BLaER1 (cell line): ENCODE data around the gene SERPINB3.
"Not testable (repeated sequence)": the region's sequence is repeated elsewhere in the genome, so short reads cannot be mapped to it uniquely, and the experiment has no call there.

Experiments
- H3K27ac ChIP-seq: shearing (Covaris generic); formaldehyde crosslinking; 2 replicates; pipeline ENCODE4 v1.8.1; 2022
- H3K27me3 ChIP-seq: shearing (Covaris generic); formaldehyde crosslinking; 2 replicates; pipeline ENCODE4 v1.8.1; 2022
- H3K36me3 ChIP-seq: shearing (Covaris generic); formaldehyde crosslinking; 2 replicates; pipeline ENCODE4 v1.8.1; 2022
- H3K4me1 ChIP-seq: shearing (Covaris generic); formaldehyde crosslinking; 2 replicates; pipeline ENCODE4 v1.8.1; 2022
- H3K4me2 ChIP-seq: shearing (Covaris generic); formaldehyde crosslinking; 2 replicates; pipeline ENCODE4 v1.8.1; 2022
- H3K4me3 ChIP-seq: shearing (Covaris generic); formaldehyde crosslinking; 2 replicates; pipeline ENCODE4 v1.8.1; 2022
- H3K9ac ChIP-seq: shearing (Covaris generic); formaldehyde crosslinking; 2 replicates; pipeline ENCODE4 v1.8.1; 2022
- H3K9me3 ChIP-seq: shearing (Covaris generic); formaldehyde crosslinking; 2 replicates; pipeline ENCODE4 v1.8.1; 2022
- H4K20me1 ChIP-seq: shearing (Covaris generic); formaldehyde crosslinking; 2 replicates; pipeline ENCODE4 v1.8.1; 2022
- Cebpa-rat ChIP-seq: shearing (Covaris generic); IDR thresholded peaks from 2 replicates; pipeline ENCODE4 v1.8.1; 2022

The SERPINB3 gene

DNA sequence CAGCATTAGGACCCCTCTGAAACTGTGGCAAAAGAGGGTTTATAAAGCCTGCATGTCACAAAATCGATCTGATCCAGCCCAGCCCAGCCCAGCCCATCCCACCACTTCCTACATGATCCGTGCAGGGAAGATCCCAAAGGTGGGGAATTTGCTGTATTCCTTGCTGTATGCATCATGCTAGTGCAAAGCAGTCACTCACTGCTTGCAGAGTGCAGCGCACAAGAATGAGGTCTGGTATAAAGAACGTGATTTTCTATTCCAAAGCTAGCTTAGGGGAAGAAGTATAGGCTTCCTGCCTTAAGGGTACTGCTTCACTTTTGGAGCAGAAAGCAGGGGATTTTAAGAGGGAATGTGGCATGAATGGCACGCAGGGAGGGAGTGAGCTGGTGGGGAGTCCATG, 22.2 kb upstream of the SERPINB3 start:
- H3K27me3 ChIP-seq: no peaks in the 10 kb centered on the region
- H3K27ac ChIP-seq: no peak overlapping the region
- H3K9ac ChIP-seq: no peak overlapping the region
- 0 out of 2 replicates have a peak, but pooled peaks cover 3% of the 10 kb centered on the region for H3K9me3 ChIP-seq
- no peaks in the 10 kb centered on the region for H4K20me1 ChIP-seq
- no peaks in the 10 kb centered on the region for H3K36me3 ChIP-seq
- no peaks in the 10 kb centered on the region for H3K4me1 ChIP-seq
- no peak overlapping the region for H3K4me3 ChIP-seq
- H3K4me2 ChIP-seq: no peak overlapping the region
- TF ChIP-seq Cebpa-rat: no peak

DNA sequence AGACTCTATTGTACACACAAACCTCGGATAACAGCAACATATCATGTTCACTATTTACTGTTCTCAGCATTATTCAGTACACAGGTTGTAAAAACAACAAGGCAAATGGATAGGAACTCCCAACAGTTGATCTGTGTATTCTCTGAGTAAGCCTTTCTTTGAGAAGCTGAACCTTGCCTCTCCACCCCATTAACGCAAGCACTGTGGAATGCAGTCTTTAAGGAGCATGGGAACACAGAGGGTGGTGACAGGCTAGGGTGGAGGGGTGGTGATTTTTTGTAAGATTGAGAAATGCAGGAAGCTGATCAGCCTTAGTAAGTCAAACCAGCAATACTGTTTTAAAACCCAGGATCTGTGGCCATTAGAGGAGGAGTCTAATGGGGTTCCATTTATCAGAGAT, 21.5 kb upstream of the SERPINB3 start:
- Histone ChIP-seq H4K20me1 (no peaks in the 10 kb centered on the region), H3K9me3 (no peaks in the 10 kb centered on the region), H3K4me2 (no peak overlapping the region), H3K4me1 (no peaks in the 10 kb centered on the region), H3K36me3 (no peaks in the 10 kb centered on the region), H3K27ac (no peak overlapping the region), H3K4me3 (no peak overlapping the region), H3K9ac (no peak overlapping the region), H3K27me3 (no peaks in the 10 kb centered on the region)
- TF ChIP-seq Cebpa-rat: no peak

DNA sequence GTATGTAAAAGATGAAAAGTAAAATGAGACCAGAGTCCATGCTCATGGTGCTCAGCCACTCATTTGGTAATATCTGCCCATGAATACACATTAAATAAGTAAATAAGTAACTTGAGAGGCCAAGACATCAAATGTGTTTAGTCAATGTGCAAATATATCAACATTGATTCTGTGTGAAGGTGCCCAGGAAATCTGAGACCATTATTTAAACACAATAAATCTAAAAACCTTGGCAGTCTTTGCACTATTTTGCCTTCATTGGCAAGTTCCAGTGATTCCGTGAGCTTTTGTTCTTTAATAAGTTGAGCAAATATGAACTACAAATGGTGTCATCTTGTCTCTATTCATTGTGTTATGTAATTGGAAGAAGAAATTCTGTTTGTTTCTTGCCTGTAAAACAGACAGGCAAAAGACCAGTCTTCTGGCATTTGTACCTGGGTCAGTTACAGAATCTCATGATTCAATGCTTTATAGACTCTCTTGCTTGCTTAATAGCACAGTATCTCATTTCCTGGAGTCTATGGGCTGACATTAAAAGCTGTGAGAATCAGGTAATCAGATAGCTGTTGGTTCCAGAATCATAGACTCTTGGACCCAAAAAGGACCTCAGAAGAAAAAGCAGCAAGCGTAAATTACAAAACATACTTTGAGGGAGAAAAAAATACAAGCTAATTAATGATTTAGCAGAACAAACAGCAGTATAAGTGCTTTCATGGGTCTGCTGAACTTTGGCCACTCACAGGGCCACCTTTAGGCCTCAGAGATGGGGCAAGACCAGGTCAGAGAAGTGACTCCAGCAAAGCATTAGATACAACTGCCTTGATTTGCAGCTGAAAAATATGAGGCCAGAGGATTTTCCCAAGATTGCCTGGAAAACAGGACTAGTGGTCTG, 20.0 kb upstream of the SERPINB3 start:
- no peaks in the 10 kb centered on the region for H3K36me3 ChIP-seq
- TF ChIP-seq Cebpa-rat: no peak
- H3K27ac ChIP-seq: no peak overlapping the region
- no peaks in the 10 kb centered on the region for H4K20me1 ChIP-seq
- no peak overlapping the region for H3K4me3 ChIP-seq
- H3K4me1 ChIP-seq: no peaks in the 10 kb centered on the region
- no peak overlapping the region for H3K4me2 ChIP-seq
- no peaks in the 10 kb centered on the region for H3K27me3 ChIP-seq
- no peak overlapping the region for H3K9ac ChIP-seq
- H3K9me3 ChIP-seq: no peaks in the 10 kb centered on the region

DNA sequence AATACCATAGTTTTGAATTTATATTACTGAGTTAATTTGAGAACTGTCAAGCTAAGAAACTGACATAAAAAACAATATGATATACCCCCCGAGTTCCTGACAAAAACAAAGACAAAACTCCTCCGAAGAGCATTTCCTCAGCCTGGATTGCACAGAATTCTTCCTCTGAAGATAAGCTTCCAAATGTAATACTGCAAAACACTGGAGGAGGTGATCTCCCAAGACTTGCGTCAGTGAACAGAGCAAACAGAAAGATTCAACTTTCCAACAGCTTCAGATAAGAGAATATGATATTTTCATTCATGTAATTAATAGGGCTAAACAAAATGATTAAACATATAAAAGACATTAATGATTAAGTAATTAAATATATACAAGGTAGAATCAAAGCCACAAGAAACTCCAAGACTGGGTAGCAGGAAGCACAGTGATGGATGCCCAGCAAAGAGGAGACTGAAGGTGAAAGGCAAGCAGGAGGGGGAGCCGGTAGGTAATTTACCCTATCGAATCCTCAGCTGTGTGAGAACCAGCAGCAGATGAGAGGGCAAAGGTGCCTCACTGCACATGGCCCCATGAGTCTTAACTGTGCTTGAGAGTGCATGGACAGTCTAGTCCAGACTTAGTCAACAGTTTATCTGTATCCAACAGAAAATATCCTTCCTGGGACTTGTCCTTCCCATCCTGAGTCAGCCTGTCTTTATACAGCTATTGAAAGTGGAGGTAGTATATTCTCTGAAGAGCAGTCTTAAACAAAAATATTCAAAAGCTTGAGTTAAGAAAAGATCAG, 18.3 kb upstream of the SERPINB3 start:
- Histone ChIP-seq H3K9ac (no peak overlapping the region), H3K4me1 (no peaks in the 10 kb centered on the region), H3K36me3 (no peaks in the 10 kb centered on the region), H3K9me3 (no peaks in the 10 kb centered on the region), H4K20me1 (no peaks in the 10 kb centered on the region), H3K27me3 (no peaks in the 10 kb centered on the region), H3K4me2 (no peak overlapping the region), H3K4me3 (no peak overlapping the region), H3K27ac (no peak overlapping the region)
- no peak for TF ChIP-seq Cebpa-rat

DNA sequence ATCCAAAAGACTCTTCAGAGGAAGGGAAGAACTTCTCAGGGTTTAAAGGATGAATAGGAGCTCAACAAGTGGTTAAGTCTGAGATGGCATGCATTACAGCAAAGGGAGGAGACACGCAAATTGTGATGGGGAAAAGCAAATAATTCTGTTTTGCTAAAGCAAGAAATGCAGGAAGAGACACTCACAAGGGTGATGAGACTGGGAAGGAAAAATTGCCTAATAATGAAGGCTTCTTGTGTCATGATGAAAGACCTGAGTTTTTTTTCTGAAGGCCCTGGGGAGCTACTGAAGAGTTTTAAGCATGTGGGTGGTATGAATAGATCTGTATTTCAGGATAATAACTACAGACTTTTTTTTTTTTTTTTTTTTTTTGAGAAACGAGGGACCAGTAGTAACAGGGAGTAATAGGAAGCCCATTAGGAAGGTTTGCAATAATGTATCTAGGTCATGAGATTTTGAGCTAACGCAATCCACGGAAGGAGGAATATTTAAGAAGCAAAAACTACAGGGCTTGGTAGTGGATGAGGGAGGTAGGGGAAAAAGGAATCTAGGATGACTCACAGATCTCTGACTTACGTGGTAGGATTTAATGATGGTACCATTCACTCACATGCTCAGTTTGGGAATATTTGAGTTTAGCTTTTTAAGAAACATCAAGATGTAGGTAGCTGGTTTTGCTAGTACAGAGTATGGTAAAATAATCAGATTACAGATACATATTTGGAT, 16.0 kb upstream of the SERPINB3 start:
- Histone ChIP-seq H3K4me2 (no peak overlapping the region), H3K9me3 (no peaks in the 10 kb centered on the region), H3K4me3 (no peak overlapping the region), H3K9ac (no peak overlapping the region), H3K27ac (no peak overlapping the region), H4K20me1 (no peaks in the 10 kb centered on the region), H3K27me3 (no peaks in the 10 kb centered on the region), H3K36me3 (no peaks in the 10 kb centered on the region), H3K4me1 (no peaks in the 10 kb centered on the region)
- no peak for TF ChIP-seq Cebpa-rat

DNA sequence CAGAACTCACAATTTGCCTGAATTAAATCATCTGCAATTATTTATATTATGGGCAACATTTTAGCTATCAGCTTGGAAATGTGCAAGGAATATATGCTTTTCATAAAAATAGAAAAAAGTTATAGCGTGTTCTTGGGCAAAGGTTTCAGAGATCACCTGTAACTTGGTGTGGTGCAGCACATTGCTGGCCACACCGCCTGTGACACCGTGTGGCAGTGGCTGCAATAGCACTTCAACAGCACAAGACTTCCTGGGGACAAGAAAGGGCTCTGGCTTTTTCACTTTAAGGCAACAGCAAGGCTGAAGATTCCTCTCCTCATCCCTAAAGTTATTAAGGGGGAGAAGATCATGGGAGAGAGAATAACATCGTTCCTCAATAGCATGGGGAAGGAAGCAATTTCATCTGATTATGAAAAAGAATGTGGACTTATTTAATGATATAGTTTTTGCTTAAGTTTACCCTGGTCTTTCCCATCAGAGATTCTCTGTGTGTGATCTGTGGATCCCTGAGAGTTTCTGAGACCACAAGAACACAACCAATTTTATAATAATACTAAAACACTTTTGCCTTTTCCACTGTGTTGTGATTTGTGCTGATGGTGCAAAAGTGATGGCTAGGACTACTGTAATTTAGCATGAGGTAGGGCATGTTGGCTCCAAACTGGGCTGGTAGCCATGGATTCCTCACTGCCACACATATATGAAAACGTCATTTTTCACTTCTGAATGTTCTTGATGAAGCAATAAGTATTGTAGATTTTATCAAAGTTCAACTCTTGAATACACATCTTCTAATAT, 15.0 kb upstream of the SERPINB3 start:
- no peak overlapping the region for H3K4me3 ChIP-seq
- no peaks in the 10 kb centered on the region for H3K9me3 ChIP-seq
- H3K27ac ChIP-seq: no peak overlapping the region
- TF ChIP-seq Cebpa-rat: no peak
- H4K20me1 ChIP-seq: no peaks in the 10 kb centered on the region
- H3K27me3 ChIP-seq: no peaks in the 10 kb centered on the region
- no peaks in the 10 kb centered on the region for H3K36me3 ChIP-seq
- H3K9ac ChIP-seq: no peak overlapping the region
- no peak overlapping the region for H3K4me2 ChIP-seq
- H3K4me1 ChIP-seq: no peaks in the 10 kb centered on the region

DNA sequence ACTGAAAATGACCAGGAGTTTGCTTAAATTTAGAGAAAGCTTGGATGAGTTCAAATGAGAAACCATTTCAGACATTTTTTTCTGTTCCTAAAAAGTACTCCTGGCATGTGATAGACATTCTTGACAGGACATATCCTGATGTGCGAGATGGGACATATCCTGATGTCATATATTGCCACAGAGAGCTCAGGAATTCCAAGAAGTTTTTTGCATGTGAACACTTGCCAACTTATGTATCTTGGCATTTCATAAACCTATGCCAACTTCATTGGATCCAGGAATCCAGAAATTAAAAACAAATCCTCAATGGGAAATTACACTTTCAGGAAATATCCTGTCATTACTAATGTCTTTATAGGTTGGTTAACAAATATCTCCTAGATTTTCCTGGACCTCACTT, 2.9 kb upstream of the SERPINB3 start:
- no peak overlapping the region for H3K4me3 ChIP-seq

DNA sequence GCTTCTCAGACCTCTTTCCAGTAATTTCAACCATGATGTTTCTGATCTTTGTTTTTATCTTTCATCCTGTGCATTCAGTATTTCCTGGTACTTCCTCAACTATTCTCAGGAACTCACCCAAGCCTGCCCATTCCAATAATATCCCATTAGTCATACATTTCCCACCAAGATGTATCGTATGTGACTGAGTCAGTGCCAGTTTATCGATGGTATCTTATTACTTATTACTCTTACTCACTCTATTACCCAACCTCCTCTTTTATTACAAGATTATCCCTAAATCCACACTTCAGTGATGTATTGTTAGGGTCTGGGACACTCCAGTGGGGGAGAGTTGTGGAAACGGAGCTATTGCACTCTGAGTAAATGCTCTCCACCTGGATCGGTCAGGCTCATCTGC, 2.8 kb downstream of the SERPINB3 start:
- not testable (repeated sequence) for H4K20me1 ChIP-seq, H3K4me1 ChIP-seq

More for the DNA sequence above, 2.9 kb upstream of the SERPINB3 start:
- Histone ChIP-seq H4K20me1 (no peaks in the 10 kb centered on the region), H3K36me3 (no peaks in the 10 kb centered on the region), H3K4me2 (no peak overlapping the region), H3K9ac (no peak overlapping the region), H3K9me3 (0 out of 2 replicates have a peak, but pooled peaks cover 5% of the 10 kb centered on the region), H3K27me3 (no peaks in the 10 kb centered on the region), H3K4me1 (no peaks in the 10 kb centered on the region), H3K27ac (no peak overlapping the region)
- no peak for TF ChIP-seq Cebpa-rat

DNA sequence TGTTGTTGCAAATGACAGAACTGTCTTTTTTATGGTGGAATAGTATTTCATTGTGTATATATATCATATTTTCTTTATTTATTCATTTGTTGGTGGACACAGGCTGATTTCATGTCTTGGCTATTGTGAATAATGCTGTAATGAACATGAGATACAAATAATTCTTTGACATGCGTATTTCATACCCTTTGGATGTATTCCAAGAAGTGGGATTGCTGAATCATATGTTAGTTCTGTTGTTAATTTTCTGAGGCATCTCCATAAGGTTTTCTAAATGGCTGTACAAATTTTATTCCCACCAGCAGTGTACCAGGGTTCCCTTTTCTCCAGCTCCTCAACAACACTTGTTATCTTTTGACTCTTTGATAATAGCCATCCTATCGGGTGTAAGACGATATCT, 11.4 kb downstream of the SERPINB3 start:
- H3K4me3 ChIP-seq, H3K4me1 ChIP-seq, H3K4me2 ChIP-seq, H4K20me1 ChIP-seq, H3K9me3 ChIP-seq, H3K27me3 ChIP-seq, H3K9ac ChIP-seq, H3K36me3 ChIP-seq, H3K27ac ChIP-seq: not testable (repeated sequence)

More for the DNA sequence above, 2.8 kb downstream of the SERPINB3 start:
- H3K27ac ChIP-seq, H3K9me3 ChIP-seq, H3K4me2 ChIP-seq, H3K4me3 ChIP-seq, H3K36me3 ChIP-seq, H3K27me3 ChIP-seq, H3K9ac ChIP-seq: not testable (repeated sequence)
